COR-L47 (cell line): ENCODE results near the gene ASCC3.
"Not testable (repeated sequence)": the region's sequence is repeated elsewhere in the genome, so short reads cannot be mapped to it uniquely, and the experiment has no call there.

Experiments
- DNase-seq: peaks from one replicate; lab custom pipeline; 2025; lab: John Stamatoyannopoulos, UW

Gene ASCC3

DNA sequence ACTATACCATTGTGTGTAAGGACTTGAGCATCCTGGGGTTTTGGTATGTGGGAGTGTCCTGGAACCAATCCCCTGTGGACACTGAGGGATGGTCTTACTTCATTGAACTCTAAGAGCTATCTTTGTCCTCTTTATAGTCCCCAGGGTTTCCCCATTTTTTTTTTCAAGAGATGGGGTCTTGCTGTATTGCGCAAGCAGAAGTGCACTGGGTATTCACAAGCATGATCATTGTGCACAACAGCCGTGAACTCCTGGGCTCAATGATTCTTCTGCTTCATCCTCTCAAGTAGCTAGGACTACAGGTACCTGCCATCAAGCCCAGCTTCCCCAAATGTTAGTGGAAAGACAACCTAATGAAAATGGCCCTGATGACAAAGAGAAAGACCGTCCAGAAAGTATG, 2.2 kb upstream of the ASCC3 start:
- DNase-seq = no peak

DNA sequence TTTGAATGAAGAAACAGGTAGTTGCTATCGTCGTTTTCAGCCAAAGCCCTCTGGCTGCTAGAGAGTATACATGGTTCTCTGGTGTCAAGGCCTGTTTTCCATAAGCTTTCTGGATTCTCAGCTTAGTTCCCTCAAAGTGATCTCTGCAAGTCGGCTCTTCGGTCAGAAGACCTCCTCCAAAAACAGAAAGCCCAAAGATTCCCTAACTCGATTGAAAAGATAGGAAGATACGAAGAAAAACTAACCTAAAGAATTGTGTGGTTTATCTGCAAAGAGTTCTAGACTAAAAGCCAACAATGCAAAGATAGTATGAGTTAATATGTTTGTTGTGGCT, 545 bp upstream of the ASCC3 start:
- no peak for DNase-seq

DNA sequence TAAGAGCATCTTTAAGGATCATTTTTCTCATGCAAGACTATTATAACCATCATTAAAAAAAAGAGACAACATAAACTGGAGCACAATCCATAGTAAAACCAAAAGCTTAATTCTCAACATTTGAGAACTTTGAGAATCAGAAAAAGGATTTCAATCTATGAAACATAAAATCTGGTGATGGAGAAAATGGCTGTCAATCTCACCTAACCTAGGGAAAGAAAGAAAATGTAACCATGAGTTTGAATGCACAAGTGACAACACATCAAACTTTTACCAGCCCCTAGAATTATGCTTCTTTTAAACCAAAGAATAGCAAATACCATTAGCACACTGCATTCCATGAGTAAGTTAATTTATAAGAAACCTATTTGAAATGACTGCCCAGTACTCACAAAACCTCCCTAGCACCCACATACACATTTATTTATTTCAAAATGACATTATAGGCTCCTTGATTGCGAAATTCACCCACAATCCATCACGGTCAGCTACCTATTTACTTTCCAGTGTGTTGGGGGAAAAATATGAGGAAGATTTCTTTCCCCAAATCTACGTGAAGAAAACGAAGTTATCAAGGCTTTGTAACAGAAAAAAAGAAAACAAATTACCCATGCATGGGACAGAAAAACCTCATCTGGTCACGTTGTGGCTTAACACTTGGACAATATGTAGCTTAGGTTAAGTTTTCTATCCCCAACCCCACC, 828 bp downstream of the ASCC3 start:
- no peak for DNase-seq

DNA sequence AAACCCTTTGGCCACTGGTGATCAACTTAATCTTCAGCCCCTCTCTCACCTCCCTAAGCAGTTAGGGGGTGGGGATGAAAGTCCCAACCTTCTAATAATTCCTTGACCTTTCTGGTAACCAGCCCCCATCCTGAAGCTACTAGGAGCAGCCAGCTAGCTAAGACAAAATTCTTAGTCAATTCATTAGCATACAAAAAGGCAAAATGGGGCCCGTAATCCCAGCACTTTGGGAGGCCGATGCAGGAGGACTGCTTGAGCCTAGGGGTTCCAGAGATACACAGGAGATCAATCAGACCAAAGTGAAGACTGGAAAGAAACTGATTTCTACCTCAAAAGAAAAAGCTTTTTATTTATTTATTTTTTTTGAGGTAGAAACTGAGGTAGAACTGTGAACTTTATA, 1.8 kb downstream of the ASCC3 start:
- no peak for DNase-seq

DNA sequence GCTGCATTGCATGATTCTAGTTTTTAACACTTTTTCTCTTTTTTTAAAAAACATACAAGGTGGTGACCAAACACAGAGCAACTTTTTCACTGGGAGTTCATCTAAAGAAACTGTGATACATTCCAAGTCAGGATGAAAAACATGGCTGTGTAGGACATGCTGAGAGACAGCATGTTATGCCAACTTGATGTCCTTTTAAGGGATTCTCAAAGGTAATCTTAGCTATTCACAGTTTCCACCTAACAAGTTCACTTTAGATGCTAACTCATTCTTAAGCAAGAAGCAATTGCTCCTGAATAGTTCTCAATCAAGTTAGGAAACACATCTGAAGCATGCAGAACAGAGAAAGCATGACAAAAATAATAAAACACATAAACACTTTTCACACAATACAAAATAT, 3.3 kb downstream of the ASCC3 start:
- no peak for DNase-seq

GRCh38 chr6:100876251-100876650, 4.9 kb downstream of the ASCC3 start:
- no peak for DNase-seq

DNA sequence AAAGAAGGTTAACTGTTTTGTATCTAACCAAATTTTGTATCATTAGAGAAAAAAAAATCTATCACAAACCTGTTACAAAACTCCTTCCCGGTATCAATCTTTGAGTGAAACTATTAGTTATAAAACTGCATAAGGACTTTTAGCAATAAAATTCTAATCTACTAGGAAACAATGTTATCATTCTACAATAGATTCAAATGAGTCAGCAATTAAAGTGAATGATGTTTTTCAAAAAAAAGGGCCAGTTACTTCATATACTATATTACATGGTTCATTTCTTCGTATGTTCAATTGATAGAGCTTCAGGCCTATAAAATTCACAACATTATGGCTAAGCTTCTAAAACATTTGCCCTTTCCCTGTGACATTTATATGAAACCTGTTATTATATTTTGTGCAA, 15.6 kb downstream of the ASCC3 start:
- DNase-seq = no peak

DNA sequence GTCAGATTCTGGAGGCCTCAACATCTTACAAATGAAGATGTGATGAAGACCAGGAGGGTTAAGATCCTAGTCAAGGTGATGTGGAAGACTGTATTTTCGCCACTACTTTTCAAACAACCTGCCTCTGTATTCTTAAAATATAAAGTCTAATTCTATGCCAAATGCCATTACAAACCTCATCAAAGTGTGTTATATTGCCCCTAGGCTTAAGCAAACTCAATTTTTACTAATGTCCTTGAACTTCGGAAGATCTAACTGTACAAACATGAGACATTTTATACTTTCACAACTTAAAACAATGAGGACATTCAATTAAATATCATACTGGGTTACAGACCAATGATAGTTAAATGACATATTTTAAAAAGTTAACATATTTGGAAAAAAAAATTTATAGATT, 19.1 kb downstream of the ASCC3 start:
- DNase-seq = no peak

- no peak for DNase-seq
These were observed 25.0 kb downstream of the ASCC3 start for GRCh38 chr6:100856146-100856545.

- DNase-seq = no peak
These were observed 29.3 kb downstream of the ASCC3 start for GRCh38 chr6:100851819-100852218.

DNA sequence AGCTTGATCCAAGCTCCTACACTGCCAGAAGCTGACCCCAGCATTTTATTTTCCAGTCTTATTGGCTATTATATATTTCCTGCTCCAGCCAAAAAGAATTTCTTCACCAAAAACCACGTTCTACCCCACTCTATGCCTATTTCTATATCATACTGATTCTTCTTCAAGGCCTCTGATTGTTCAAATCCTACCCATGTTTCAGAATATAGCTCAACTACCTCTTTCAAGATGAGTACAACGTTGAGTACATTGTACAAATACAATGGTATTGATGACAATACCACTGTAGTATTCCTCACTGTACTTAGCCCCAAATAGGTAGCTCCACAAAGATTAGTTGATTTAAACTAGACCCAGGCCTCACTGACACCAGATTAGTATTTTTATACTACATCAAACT, 31.0 kb downstream of the ASCC3 start:
- DNase-seq = no peak

- peak; percentile 1 for DNase-seq
These were observed 34.9 kb downstream of the ASCC3 start for GRCh38 chr6:100846276-100846675.

GRCh38 chr6:100845676-100846075, 35.5 kb downstream of the ASCC3 start:
- DNase-seq = no peak

- no peak for DNase-seq
These were observed 41.7 kb downstream of the ASCC3 start for GRCh38 chr6:100839419-100839818.

GRCh38 chr6:100838011-100838410, 43.1 kb downstream of the ASCC3 start:
- DNase-seq = no peak

- DNase-seq = no peak
These were observed 47.1 kb downstream of the ASCC3 start for GRCh38 chr6:100833972-100834574.

DNA sequence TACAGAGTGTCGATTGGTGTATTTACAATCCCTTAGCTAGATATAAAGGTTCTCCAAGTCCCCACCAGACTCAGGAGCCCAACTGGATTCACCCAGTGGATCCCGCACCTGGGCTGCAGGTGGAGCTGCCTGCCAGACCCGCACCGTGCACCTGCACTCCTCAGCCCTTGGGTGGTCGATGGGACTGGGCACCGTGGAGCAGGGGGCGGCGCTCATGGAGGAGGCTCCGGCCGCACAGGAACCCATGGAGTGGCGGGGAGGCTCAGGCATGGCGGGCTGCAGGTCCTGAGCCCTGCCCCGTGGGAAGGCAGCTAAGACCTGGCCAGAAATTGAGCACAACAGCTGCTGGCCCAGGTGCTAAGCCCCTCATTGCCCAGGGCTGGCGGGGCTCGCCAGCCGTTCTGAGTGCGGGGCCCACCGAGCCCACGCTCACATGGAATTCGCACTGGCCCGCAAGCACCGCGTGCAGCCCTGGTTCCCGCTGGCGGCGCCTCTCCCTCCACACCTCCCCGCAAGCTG, 52.0 kb downstream of the ASCC3 start:
- not testable (repeated sequence) for DNase-seq

- DNase-seq = no peak
These were observed 58.1 kb downstream of the ASCC3 start for GRCh38 chr6:100823041-100823440.

- no peak for DNase-seq
These were observed 63.1 kb downstream of the ASCC3 start for GRCh38 chr6:100818066-100818465.

GRCh38 chr6:100810015-100810414, 71.1 kb downstream of the ASCC3 start:
- no peak for DNase-seq

DNA sequence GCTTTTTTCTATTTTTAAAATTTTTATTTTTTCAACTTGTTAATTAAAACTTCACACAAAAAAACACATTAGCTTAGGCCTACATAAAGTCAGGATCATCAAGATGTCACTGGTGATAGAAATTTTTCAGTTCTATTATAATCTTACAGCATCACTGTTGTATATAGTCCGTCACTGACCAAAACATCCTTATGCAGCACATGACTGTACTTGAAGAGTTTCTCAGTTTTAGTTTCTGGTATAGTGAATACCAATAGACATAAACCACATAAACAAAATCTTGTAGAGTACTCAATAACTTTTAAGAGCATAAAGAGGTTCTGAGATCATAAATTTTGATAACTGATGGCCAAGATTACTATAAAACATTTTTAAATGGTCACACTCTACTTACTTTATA, 71.8 kb downstream of the ASCC3 start:
- no peak for DNase-seq

DNA sequence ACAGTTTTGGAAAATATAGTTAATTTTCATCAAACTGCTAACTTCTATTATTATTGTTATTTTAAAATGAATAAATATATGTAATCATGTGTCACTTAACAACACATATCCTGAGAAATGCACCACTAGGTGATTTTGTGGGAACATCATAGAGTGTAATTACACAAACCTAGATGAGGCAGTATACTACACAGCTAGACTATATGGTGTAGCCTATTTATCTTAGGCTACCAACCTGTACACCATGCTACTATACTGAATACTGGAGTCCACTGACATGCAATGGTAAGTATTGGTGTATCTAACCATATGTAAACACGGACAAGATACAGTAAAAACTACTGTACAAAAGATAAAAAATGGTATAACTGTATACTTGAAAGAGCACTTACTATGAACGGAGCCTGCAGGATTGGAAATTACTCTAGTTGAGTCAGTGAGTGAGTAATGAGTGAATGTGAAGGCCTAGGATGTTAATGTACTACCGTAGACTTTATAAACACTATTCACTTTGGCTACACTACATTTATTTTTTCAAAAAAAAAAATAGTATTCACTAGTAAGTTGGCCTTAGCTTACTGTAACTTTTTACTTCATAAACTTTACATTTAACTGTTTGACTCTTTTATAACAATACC, 72.4 kb downstream of the ASCC3 start:
- DNase-seq = no peak

DNA sequence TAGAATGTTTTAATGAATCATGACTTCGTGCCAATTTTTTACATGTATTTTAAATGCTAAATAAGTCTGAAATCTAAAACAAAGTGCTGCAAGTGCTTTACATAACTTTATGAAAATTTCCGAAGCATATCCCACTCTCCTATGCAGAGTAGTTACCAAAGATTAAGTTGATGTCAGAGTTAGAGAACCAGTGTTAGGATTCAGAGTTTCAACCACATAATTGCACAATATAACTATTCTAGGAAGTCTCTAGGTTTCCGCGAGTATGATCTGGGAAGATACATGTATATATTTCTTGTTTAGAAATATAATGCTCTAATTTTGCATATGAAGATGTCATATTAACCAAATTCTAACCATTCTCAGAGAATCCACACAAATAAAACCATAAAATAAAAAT, 74.8 kb downstream of the ASCC3 start:
- DNase-seq = no peak
